PC-3 (cell line): ENCODE results near the gene CCDC30. TPM values are rescaled to one million over a fixed set of nuclear protein-coding genes. Genes with fewer than 3 reads are reported as not detected.

Experiments used
- ATAC-seq: fragments of 200-7000 bp; cut with Tn5 transposase; 2 replicates; pipeline ENCODE4 v1.9.1; 2020; ENCODE audit warnings: mild to moderate bottlenecking, moderate library complexity
- BruUV-seq: library from RNA; stranded (reverse); fragments of 400-500 nt; replicated peaks from 2 replicates; lab custom pipeline; 2021; lab: Mats Ljungman, UMichigan
- CTCF ChIA-PET: fragments of 300-600 bp; sonication (Branson Sonifier 250); formaldehyde crosslinking; loops from one replicate; lab custom pipeline; 2022; ENCODE audit warnings: antibody characterized with exemption; lab: Charles Lee
- POLR2A ChIA-PET: fragments of 300-600 bp; sonication (Branson Sonifier 250); formaldehyde crosslinking; loops from one replicate; lab custom pipeline; 2022; ENCODE audit warnings: antibody characterized with exemption; ENCODE audit not compliant: unreplicated experiment; lab: Charles Lee
- DNase-seq: peaks from one replicate; pipeline ENCODE4 v3.0.0-alpha.2; 2015
- H2AFZ ChIP-seq: fragments of 300-600 bp; sonication (generic); 2 replicates; pipeline ENCODE4 v1.6.0; 2016; ENCODE audit warnings: antibody characterized with exemption, low read length
- H3F3A ChIP-seq: fragments of 300-600 bp; sonication (generic); one replicate; pipeline ENCODE4 v1.6.0; 2017; ENCODE audit warnings: antibody characterized with exemption, low read length, control low read depth, mild to moderate bottlenecking; ENCODE audit not compliant: unreplicated experiment
- H3K27ac ChIP-seq: fragments of 300-600 bp; sonication (generic); 2 replicates; pipeline ENCODE4 v1.5.1; 2016; ENCODE audit warnings: mild to moderate bottlenecking, low read length
- H3K27me3 ChIP-seq: fragments of 300-600 bp; sonication (generic); 2 replicates; pipeline ENCODE4 v1.6.1; 2016; ENCODE audit warnings: low read length, mixed read lengths
- H3K36me3 ChIP-seq: fragments of 300-600 bp; sonication (generic); 2 replicates; pipeline ENCODE4 v1.6.1; 2016; ENCODE audit warnings: low read depth, mixed run types, low read length, mixed read lengths
- H3K4me1 ChIP-seq: fragments of 300-600 bp; sonication (generic); 2 replicates; pipeline ENCODE4 v1.5.1; 2016; ENCODE audit warnings: low read length; ENCODE audit not compliant: insufficient read depth
- H3K4me2 ChIP-seq: fragments of 300-600 bp; sonication (generic); 2 replicates; pipeline ENCODE4 v1.6.0; 2016; ENCODE audit warnings: low read length
- H3K4me3 ChIP-seq: fragments of 300-600 bp; sonication (generic); 2 replicates; pipeline ENCODE4 v1.5.1; 2016; ENCODE audit warnings: mild to moderate bottlenecking, low read length, mixed read lengths
- H3K79me2 ChIP-seq: fragments of 300-600 bp; sonication (generic); 2 replicates; pipeline ENCODE4 v1.6.1; 2017; ENCODE audit warnings: low read length, mixed read lengths
- H3K9ac ChIP-seq: fragments of 300-600 bp; sonication (generic); 2 replicates; pipeline ENCODE4 v1.6.0; 2016; ENCODE audit warnings: mild to moderate bottlenecking, low read length
- H3K9me2 ChIP-seq: fragments of 300-600 bp; sonication (generic); replicated peaks from 2 replicates; pipeline ENCODE4 v1.6.1; 2016; ENCODE audit warnings: mixed run types, low read length, mixed read lengths
- H3K9me3 ChIP-seq: fragments of 300-600 bp; sonication (generic); 2 replicates; pipeline ENCODE4 v1.6.1; 2016; ENCODE audit warnings: low read length, mixed read lengths
- H4K20me1 ChIP-seq: fragments of 300-600 bp; sonication (generic); 2 replicates; pipeline ENCODE4 v1.6.1; 2016; ENCODE audit warnings: low read length, mixed read lengths
- EZH2 ChIP-seq: fragments of 300-600 bp; sonication (generic); IDR thresholded peaks from one replicate; pipeline ENCODE4 v1.6.1; 2017; ENCODE audit warnings: antibody characterized with exemption, mild to moderate bottlenecking, low read length; ENCODE audit not compliant: unreplicated experiment
- EZH2phosphoT487 ChIP-seq: fragments of 300-600 bp; sonication (generic); IDR thresholded peaks from 2 replicates; pipeline ENCODE4 v1.6.1; 2018; ENCODE audit warnings: mild to moderate bottlenecking, antibody characterized with exemption, low read length, borderline replicate concordance
- intact Hi-C: fragments of 100-400 bp; cut with micrococcal nuclease; formaldehyde crosslinking; loops from 2 replicates; pipeline ENCODE4 v1.9.0; 2023
- total RNA-seq: library from RNA; depleted of rRNA; stranded (reverse); fragments of >200 nt; gene quantifications from 2 replicates; pipeline ENCODE4 v1.2.3, GENCODE V29; 2014
- TF ChIP-seq, protein P1 (sequence below): fragments of 300-600 bp; sonication (generic); conservative IDR thresholded peaks from 2 replicates; pipeline ENCODE4 v1.5.1; 2017; ENCODE audit warnings: antibody characterized with exemption, low read depth, mild to moderate bottlenecking, low read length

CCDC30 gene
- total RNA-seq, 1 experiment from 2014 or later, result 0.58 TPM

DNA sequence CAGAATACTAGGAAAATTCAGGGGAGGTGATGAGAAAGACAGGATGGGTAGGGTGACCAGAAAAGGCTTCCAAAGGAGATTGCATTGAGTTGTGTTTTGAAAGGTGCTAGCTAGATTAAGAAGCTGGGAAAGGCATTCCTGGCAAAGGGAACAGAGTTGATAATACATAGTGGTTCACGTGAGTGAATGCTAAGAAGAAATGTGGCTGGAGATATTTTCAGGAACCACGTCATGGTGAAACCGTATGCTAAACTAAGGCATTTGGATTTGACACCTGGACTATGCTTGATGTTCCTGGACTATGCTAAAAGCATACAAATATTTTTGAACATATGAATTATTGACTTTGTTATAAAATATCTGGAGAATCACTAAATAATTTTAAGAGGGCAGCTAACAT lies 14.7 kb downstream of the CCDC30 start:
- intact Hi-C loops, result no loop called here
- H3K27ac ChIP-seq, result no peak overlapping the region
- POLR2A ChIA-PET, result no interaction called here

DNA sequence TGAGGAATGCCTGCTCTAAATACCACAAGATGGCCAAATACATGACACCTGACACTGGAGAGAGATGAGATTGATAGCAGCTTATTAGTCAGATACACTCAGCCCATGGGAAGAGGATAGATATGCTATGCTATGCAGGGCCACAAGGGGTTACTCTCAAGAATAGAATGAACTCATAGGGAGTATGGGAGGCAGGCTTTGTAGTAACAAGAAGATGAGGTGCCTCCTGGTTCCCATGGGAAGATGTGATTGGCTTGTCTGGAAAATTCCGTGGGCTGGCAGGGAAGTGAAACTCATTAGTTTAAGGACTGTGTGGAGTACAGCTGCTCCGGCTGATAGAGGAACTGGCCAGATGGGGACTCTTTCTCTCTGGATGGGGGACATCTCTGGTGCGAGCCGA lies 16.5 kb downstream of the CCDC30 start:
- no peaks in the 10 kb centered on the region for H3K9me3 ChIP-seq
- DNase-seq (peak; percentile 55), ATAC-seq (peak; percentile 72)
- H3K9me2 ChIP-seq, result no peaks in the 10 kb centered on the region
- no peak overlapping the region for H3K4me3 ChIP-seq
- H3K4me2 ChIP-seq, result no peak overlapping the region
- no peaks in the 10 kb centered on the region for H3K36me3 ChIP-seq
- no peaks in the 10 kb centered on the region for H3K27me3 ChIP-seq
- ChIA-PET CTCF (no interaction called here), POLR2A (no interaction called here)
- no peaks in the 10 kb centered on the region for H3F3A ChIP-seq
- TF ChIP-seq, protein P1, sequence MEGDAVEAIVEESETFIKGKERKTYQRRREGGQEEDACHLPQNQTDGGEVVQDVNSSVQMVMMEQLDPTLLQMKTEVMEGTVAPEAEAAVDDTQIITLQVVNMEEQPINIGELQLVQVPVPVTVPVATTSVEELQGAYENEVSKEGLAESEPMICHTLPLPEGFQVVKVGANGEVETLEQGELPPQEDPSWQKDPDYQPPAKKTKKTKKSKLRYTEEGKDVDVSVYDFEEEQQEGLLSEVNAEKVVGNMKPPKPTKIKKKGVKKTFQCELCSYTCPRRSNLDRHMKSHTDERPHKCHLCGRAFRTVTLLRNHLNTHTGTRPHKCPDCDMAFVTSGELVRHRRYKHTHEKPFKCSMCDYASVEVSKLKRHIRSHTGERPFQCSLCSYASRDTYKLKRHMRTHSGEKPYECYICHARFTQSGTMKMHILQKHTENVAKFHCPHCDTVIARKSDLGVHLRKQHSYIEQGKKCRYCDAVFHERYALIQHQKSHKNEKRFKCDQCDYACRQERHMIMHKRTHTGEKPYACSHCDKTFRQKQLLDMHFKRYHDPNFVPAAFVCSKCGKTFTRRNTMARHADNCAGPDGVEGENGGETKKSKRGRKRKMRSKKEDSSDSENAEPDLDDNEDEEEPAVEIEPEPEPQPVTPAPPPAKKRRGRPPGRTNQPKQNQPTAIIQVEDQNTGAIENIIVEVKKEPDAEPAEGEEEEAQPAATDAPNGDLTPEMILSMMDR, result peak; percentile 47; the same call in 1 of the 2 replicates
- TF ChIP-seq EZH2phosphoT487 (no peak), EZH2 (no peak)
- H3K79me2 ChIP-seq, result no peaks in the 10 kb centered on the region
- H4K20me1 ChIP-seq, result no peaks in the 10 kb centered on the region
- H3K4me1 ChIP-seq, result no peaks in the 10 kb centered on the region
- H3K9ac ChIP-seq, result no peak overlapping the region
- no peak overlapping the region for H2AFZ ChIP-seq
- no peak overlapping the region for H3K27ac ChIP-seq
- no TSS peak for BruUV-seq
- intact Hi-C loops, result no loop called here

More for the DNA sequence above, 14.7 kb downstream of the CCDC30 start:
- Histone ChIP-seq H2AFZ (no peak overlapping the region), H3K9me3 (no peaks in the 10 kb centered on the region), H3K9me2 (no peaks in the 10 kb centered on the region), H4K20me1 (no peaks in the 10 kb centered on the region), H3K79me2 (no peaks in the 10 kb centered on the region), H3K27me3 (no peaks in the 10 kb centered on the region), H3K4me3 (no peak overlapping the region), H3K36me3 (no peaks in the 10 kb centered on the region), H3K4me2 (no peak overlapping the region), H3F3A (no peaks in the 10 kb centered on the region), H3K4me1 (no peaks in the 10 kb centered on the region), H3K9ac (no peak overlapping the region)
- CTCF ChIA-PET, result no interaction called here
- TF ChIP-seq EZH2, result no peak
- TF ChIP-seq, protein P1, result no peak
- no peak for TF ChIP-seq EZH2phosphoT487
- ATAC-seq (no peak), DNase-seq (no peak)
- no TSS peak for BruUV-seq

DNA sequence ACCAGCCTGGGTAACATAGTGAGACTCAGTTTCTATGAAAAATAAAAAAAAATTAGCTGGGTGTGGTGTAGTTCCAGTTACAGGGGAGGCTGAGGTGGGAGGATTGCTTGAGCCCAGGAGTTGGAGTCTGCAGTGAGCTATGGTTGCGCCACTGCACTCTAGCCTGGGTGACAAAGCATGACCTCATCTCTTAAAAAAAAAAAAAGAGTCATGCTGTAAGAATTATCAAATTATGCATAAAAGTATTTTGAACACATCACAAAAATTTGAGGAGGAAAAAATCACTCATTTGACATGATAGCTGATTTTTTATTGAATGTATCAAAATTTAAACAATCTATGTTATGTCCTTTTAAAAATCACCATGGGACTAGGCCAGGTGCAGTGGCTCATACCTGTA lies 17.8 kb downstream of the CCDC30 start:
- H4K20me1 ChIP-seq, result no peaks in the 10 kb centered on the region
- ATAC-seq (no peak), DNase-seq (no peak)
- H2AFZ ChIP-seq, result no peak overlapping the region
- no peak overlapping the region for H3K4me3 ChIP-seq
- BruUV-seq, result no TSS peak
- no peaks in the 10 kb centered on the region for H3F3A ChIP-seq
- H3K36me3 ChIP-seq, result no peaks in the 10 kb centered on the region
- no peak overlapping the region for H3K4me2 ChIP-seq
- H3K9ac ChIP-seq, result no peak overlapping the region
- H3K9me3 ChIP-seq, result no peaks in the 10 kb centered on the region
- TF ChIP-seq, protein P1, result no peak
- TF ChIP-seq EZH2phosphoT487, result no peak
- no peak for TF ChIP-seq EZH2
- intact Hi-C loops, result no loop called here
- no peaks in the 10 kb centered on the region for H3K27me3 ChIP-seq
- no peak overlapping the region for H3K27ac ChIP-seq
- ChIA-PET POLR2A (no interaction called here), CTCF (no interaction called here)
- H3K9me2 ChIP-seq, result no peaks in the 10 kb centered on the region
- no peaks in the 10 kb centered on the region for H3K4me1 ChIP-seq
- H3K79me2 ChIP-seq, result no peaks in the 10 kb centered on the region
